GM21723 (cell line): Measurements from ENCODE around the gene PIP4K2A.
"Not testable (repeated sequence)": the region's sequence is repeated elsewhere in the genome, so short reads cannot be mapped to it uniquely, and the experiment has no call there.

Experiments used
- ATAC-seq: cut with Tn5 transposase; IDR thresholded peaks from one replicate; pipeline ENCODE4 v1.9.1; 2021; ENCODE audit warnings: mild to moderate bottlenecking, moderate library complexity; ENCODE audit not compliant: unreplicated experiment

Gene PIP4K2A

DNA sequence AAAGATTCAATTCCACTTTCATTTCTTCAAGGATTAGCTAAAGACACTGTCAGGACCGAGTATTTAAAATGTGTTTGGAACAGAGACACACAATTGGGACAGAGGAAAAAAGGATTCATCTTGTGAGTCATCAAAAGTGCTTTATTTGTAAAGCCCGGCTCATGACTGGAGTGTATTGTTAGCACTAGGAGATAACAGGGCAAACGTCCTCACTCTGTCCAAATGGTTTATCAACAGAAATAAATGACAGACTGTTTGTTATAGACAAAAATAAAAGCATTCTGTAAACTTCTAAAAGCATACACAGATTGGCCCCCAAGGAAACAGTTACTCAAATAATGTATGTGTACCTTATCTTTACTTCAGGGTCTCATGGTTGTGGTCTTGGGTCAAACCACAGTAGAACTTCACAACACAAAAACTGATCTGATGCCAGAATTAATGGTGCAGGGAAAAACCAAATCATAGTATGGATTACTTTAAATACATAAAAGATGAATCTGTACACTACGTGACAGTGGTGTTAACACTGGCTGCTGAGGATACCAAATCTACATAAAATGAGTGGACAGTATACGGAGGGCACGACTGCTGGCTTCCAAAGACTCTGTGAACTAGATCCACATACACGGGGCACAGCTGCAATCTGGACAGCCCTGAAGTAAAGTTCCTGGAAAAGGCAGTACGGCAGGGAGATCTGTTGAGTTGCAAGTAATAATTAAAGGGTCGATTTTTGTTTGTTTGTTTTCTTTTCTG lies 179.4 kb downstream of the PIP4K2A start:
- no peak for ATAC-seq

GRCh38 chr10:22531441-22531840 lies 182.9 kb downstream of the PIP4K2A start:
- ATAC-seq, result no peak

GRCh38 chr10:22531008-22531407 lies 183.4 kb downstream of the PIP4K2A start:
- no peak for ATAC-seq

GRCh38 chr10:22527520-22527919 lies 186.9 kb downstream of the PIP4K2A start:
- ATAC-seq, result no peak

DNA sequence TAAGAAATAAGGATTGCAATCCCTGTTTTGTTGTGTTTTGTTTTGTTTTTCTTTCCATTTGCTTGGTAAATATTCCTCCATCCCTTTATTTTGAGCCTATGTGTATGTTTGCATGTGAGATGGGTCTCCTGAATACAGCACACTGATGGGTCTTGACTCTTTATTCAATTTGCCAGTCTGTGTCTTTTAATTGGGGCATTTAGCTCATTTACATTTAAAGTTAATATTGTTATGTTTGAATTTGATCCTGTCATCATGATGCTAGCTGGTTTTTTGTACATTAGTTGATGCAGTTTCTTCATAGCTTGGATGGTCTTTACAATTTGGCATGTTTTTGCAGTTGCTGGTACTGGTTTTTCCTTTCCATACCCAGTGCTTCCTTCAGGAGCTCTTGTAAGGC lies 190.0 kb downstream of the PIP4K2A start:
- ATAC-seq, result not testable (repeated sequence)

DNA sequence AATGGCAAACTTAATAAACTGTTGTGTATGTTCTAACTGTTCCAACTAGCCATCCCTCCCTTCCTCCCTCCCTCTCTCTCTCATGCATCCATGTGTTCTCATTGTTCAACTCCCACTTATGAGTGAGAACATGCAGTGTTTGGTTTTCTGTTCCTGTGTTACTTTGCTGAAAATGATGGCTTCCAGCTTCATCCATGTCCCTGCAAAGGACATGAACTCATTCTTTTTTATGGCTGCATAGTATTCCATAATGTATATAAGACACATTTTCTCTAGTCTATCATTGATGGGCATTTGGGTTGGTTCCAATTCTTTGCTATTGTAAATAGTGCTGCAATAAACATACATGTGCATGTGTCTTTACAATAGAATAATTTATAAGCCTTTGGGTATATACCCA lies 193.7 kb downstream of the PIP4K2A start:
- ATAC-seq, result not testable (repeated sequence)

- ATAC-seq, result no peak
Observed at GRCh38 chr10:22518167-22518724, 196.1 kb downstream of the PIP4K2A start.

DNA sequence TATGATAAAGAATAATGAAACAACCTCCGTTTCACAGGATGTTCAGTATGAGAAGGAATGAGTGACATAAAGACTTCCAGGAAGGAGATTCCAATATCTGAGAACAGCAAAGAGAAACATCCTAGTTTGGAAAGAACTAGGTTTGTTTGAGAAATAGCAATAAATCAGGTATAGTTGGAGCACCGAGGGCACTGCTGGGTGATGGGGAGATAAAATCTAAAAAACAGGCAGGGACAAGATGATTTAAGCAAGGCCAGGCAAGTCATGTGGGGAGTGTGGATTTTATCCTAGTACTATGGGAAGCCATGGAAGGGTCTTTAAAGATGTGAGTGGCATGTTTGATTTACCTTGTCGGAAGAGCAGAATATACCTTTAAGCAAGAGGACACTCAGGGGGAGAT lies 199.4 kb downstream of the PIP4K2A start:
- ATAC-seq, result no peak

- not testable (repeated sequence) for ATAC-seq
Observed at GRCh38 chr10:22514414-22514758, 200.0 kb downstream of the PIP4K2A start.

DNA sequence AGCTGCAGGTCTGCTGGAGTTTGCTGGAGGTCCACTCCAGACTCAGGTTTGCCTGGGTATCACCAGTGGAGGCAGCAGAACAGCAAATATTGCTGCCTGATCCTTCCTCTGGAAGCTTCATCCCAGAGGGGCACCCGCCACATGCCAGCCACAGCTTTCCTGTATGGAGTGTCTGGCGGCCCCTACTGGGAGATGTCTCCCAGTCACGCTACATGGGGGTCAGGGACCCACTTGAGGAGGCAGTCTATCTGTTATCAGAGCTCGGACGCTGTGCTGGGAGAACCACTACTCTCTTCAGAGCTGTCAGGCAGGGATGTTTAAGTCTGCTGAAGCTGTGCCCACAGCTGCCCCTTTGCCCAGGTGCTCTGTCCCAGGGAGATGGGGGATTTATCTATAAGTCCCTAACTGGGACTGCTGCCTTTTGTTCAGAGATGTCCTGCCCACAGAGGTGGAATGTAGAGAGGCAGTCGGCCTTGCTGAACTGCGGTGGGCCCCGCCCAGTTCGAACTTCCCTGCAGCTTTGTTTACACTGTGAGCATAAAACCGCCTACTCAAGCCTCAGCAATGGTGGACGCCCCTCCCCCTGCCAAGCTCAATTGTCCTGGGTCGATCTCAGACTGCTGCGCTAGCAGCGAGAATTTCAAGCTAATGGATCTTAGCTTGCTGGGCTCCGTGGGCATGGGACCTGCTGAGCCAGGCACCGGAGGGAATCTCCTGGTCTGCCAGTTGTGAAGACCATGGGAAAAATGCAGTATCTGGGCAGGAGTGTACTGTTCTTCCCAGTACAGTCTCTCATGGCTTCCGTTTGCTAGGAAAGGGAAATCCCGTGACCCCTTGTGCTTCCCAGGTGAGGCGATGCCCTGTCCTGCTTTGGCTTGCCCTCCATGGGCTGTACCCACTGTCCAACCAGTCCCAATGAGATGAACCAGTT lies 200.6 kb downstream of the PIP4K2A start:
- not testable (repeated sequence) for ATAC-seq

GRCh38 chr10:22512015-22512414 lies 202.4 kb downstream of the PIP4K2A start:
- ATAC-seq, result not testable (repeated sequence)

DNA sequence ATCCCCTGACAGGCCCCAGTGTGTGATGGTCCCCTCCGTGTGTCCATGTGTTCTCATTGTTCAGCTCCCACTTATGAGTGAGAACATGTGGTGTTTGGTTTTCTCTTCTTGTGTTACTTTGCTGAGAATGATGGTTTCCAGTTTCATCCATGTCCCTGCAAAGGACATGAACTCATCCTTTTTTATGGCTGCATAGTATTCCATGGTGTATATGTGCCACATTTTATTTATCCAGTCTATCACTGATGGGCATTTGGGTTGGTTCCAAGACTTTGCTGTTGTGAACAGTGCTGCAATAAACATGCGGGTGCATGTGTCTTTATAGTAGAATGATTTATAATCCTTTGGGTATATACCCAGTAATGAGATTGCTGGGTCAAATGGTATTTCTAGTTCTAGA lies 206.2 kb downstream of the PIP4K2A start:
- ATAC-seq, result not testable (repeated sequence)

DNA sequence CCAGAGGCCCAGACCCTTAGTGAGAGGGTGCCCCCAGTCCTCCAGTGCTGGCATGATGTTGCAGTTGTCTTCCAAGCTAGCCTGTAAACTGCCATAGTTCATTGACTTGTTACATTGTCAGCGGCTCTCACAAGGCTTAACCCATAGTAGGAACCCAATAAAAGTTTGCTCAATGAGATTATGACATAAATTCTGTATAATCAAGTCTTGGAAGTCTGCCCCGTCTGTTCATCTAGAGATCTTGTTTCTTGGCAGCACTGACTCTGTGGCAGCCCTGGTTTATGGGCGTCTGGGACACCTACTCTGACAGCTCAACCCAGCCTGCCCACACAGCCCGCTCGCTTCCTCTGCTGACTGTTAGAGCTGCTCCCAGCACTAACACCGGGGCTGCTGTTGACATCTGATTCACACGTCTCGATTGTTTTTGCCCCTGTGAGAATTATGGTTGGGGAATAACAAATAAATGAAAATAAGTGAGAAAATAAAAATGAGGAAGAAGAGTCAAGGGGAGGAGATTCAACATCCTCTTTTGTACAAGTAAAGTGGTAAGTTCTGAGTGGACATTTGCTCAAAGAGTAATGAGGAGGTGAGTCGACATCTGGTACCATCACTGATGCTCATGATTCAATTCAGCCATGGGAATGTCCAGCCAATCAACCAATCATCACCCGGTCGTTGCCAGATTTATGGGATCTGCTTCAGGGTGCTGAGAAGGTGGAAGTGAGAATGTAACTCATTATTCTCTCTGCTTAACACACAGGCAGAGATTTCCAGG lies 208.3 kb downstream of the PIP4K2A start:
- ATAC-seq, result no peak

- ATAC-seq, result no peak
Observed at GRCh38 chr10:22504766-22505165, 209.6 kb downstream of the PIP4K2A start.

DNA sequence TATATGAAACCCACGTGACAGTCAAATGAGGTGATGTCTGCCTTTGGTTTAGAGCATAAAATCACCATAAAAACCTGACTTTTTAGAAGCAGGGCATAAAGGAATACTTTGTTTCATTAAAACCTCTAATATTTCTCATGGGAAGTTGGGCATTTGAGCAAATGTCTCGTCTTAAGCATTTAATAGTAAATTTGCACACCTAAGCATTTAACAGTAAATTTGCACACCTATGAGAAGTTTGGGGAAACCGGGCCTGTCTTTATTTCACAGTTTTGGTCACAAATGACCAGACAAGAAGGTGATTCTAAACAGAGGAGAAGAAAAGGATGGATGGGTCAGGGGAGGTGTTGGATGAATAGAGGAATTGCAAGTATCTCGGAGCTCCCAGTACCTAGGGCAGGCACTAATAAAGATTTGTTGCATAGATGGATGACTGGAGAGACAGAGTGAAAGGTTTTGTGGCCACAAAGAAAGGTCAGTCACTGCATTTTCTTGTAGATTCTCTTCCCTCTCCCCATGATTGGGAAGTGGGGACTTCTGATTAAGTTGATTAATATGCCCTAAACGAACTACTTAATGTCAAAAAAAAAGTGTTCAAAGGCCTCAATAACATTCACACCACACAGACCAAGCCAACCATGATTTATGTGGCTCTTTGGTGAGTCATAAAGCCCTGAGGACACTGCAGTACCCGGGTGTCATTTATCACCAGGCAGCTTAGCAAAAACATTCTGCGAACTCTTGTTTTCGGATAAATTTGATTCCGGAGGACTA lies 210.9 kb downstream of the PIP4K2A start:
- ATAC-seq, result no peak

GRCh38 chr10:22501863-22502262 lies 212.5 kb downstream of the PIP4K2A start:
- ATAC-seq, result no peak

DNA sequence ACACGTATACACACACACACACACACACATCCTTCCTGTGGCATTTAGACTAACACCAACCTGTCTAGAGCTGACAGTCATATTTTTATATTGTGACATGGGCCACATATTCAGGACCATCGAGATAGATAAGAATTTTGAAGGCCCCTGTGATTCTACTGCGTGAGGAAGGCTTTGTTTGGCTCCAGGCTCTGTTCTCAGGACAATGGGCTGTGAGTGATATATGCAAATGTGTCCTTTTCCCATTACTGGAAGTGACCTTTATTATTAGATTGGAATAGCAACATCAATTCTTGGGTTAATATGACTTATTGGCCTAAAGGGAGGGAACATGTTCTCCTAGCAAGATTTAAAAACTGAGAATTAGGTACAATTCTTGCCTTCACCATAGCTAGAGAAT lies 213.0 kb downstream of the PIP4K2A start:
- no peak for ATAC-seq

DNA sequence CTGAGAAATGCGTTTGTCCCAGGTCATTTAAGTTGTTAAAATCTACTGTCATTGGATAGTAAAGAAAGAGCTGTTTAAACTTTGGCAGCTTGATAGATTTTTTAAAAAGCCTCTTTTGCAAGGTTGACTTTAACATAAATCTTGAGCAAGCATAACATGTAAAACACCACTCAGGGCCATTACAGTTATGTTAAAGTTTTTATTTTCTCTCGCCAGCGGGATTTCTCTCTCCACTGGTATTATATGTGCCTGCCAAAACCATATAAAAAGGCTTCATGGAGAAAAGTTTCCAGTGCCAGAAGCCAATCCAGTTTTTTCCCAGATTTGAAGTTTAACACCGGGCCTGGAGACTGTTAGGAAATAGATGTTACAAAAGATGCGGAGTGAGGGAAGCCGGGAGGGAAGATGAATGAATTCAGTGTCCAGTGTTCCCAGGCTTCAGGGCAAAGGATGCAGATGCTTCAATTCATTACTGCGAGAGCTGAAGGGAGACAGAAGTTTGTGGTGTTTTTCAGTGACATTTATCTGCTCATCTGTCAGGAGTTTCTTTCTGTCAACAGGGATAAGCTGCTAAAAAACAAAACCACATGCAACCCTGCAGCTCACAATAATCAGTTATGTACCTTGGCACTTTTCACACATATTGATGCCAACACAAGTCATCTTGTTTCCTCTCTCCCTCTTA lies 213.6 kb downstream of the PIP4K2A start:
- no peak for ATAC-seq

DNA sequence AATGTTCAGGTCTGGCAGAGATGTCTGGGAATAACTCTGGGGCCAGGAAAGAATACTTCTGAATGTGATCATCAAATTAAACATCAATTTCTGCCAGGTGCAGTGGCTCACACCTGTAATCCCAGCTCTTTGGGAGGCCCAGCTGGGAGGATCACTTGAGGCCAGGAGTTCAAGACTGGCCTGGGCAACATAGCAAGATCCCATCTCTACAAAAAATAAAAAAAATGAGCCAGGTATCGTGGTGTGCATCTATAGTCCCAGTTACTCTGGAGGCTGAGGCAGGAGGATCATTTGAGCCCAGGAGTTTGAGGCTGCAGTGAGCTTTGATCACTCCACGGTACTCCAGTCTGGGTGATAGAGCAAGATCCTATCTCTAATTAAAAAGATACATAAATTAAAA lies 214.4 kb downstream of the PIP4K2A start:
- ATAC-seq, result not testable (repeated sequence)

DNA sequence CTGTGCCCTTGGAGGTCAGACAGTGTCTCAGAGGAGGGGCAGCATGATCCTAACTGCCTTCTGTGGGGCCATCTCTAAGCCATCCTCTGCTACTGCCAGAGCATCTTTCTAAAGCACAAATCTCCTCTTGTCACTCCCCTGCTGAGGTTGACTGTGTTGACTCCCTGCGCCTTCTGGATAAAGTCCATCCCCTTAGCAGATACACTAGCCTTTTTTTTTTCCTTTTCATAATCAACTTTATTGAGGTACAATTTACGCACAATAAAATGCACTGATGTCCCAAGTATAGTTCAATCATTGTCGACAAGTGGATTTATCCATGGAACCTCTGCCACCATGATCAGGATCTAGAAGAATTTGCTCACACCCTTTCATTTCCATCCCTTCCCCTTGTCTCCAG lies 219.0 kb downstream of the PIP4K2A start:
- no peak for ATAC-seq
